A549 (cell line): ENCODE data around the gene BIN1. TPM values are rescaled to one million over a fixed set of nuclear protein-coding genes. Genes with fewer than 3 reads are reported as not detected.

Experiments
- ATAC-seq, 2 experiments: fragments of 200-7000 bp in 1 of 2; fragments of >200 bp in 1 of 2; cut with Nextera tagmentation in 1 of 2; cut with Tn5 transposase in 1 of 2; 3 replicates each; pipeline versions ENCODE4 v1.8.0 to v1.9.1; 2018 to 2020; ENCODE audit warnings: mild to moderate bottlenecking in 1 of 2, moderate library complexity in 1 of 2
- CTCF ChIA-PET: fragments of 300-600 bp; sonication (Branson Sonifier 250); formaldehyde crosslinking; extraction: SDS; loops from one replicate; lab custom pipeline; 2021; ENCODE audit warnings: antibody characterized with exemption, inconsistent platforms; lab: Yijun Ruan, JAX
- POLR2A ChIA-PET: fragments of 350-600 bp; formaldehyde crosslinking; extraction: SDS; loops from one replicate; lab custom pipeline; 2021; ENCODE audit warnings: antibody characterized with exemption, inconsistent platforms; lab: Yijun Ruan, JAX
- DNase-seq, 2 experiments: peaks; one replicate each; pipeline versions ENCODE4 v3.0.0 to v3.0.0-alpha.2; 2011 to 2016; ENCODE audit warnings: low read depth in 1 of 2, low spot score in 1 of 2
- FAIRE-seq: peaks from 2 replicates; lab custom pipeline; 2011; peaks lifted over from hg19 to GRCh38; lab: Jason Lieb, UNC
- H3K27ac ChIP-seq, 2 experiments: fragments of >200 bp; sonication (Bioruptor Twin); formaldehyde crosslinking; 3 replicates each; pipeline ENCODE4 v1.5.1; 2016 to 2017
- H3K4me1 ChIP-seq: fragments of >200 bp; sonication (Bioruptor Twin); formaldehyde crosslinking; 3 replicates; pipeline ENCODE4 v1.6.1; 2016
- H3K4me2 ChIP-seq: fragments of >200 bp; sonication (Bioruptor Twin); formaldehyde crosslinking; 3 replicates; pipeline ENCODE4 v1.6.1; 2016
- H3K4me3 ChIP-seq: fragments of >200 bp; sonication (Bioruptor Twin); formaldehyde crosslinking; 3 replicates; pipeline ENCODE4 v1.5.1; 2016
- H3K9me3 ChIP-seq: fragments of >200 bp; sonication (Bioruptor Twin); formaldehyde crosslinking; 3 replicates; pipeline ENCODE4 v1.6.1; 2016
- ATOH8 ChIP-seq: fragments of 250-450 bp; sonication (Bioruptor Pico); IDR thresholded peaks from 2 replicates; pipeline ENCODE4 v1.5.0; 2020; ENCODE audit warnings: low read depth, mild to moderate bottlenecking, moderate library complexity
- CBX2 ChIP-seq: fragments of 200-600 bp; sonication (generic); IDR thresholded peaks from 2 replicates; pipeline ENCODE4 v1.6.1; 2016; ENCODE audit warnings: low read depth, mild to moderate bottlenecking, borderline replicate concordance
- CBX8 ChIP-seq: fragments of 200-600 bp; sonication (generic); IDR thresholded peaks from 2 replicates; pipeline ENCODE4 v1.6.1; 2016
- CHD2 ChIP-seq: fragments of 150-350 bp; IDR thresholded peaks from 2 replicates; pipeline ENCODE4 v1.6.1; 2014; ENCODE audit warnings: low read length; ENCODE audit not compliant: partially characterized antibody
- CHD4 ChIP-seq: fragments of 200-600 bp; sonication (generic); IDR thresholded peaks from 2 replicates; pipeline ENCODE4 v1.6.1; 2016; ENCODE audit warnings: antibody characterized with exemption, mild to moderate bottlenecking, borderline replicate concordance
- EP300 ChIP-seq, 2 experiments: fragments of >200 bp; sonication (Bioruptor Twin); formaldehyde crosslinking; IDR thresholded peaks; 2 replicates in 1 of 2; 3 replicates in 1 of 2; pipeline ENCODE4 v1.6.1; 2016 to 2017
- ESRRA ChIP-seq: fragments of 150-350 bp; IDR thresholded peaks from 2 replicates; pipeline ENCODE4 v1.6.1; 2014; ENCODE audit warnings: mild to moderate bottlenecking, low read length, borderline replicate concordance
- FOXS1 ChIP-seq: fragments of 250-450 bp; sonication (Bioruptor Pico); IDR thresholded peaks from 2 replicates; pipeline ENCODE4 v1.5.0; 2020; ENCODE audit warnings: mild to moderate bottlenecking, moderate library complexity
- HES2 ChIP-seq: fragments of >200 bp; sonication (Bioruptor Twin); formaldehyde crosslinking; IDR thresholded peaks from 2 replicates; pipeline ENCODE4 v1.6.1; 2016
- HEYL ChIP-seq: fragments of 250-450 bp; sonication (Bioruptor Pico); IDR thresholded peaks from 2 replicates; pipeline ENCODE4 v1.8.0; 2021; ENCODE audit warnings: mild to moderate bottlenecking, moderate library complexity
- HOXA7 ChIP-seq: fragments of 250-450 bp; sonication (Bioruptor Pico); IDR thresholded peaks from 2 replicates; pipeline ENCODE4 v1.5.0; 2020; ENCODE audit warnings: mild to moderate bottlenecking, moderate library complexity
- HOXB5 ChIP-seq: fragments of 250-450 bp; sonication (Bioruptor Pico); IDR thresholded peaks from 2 replicates; pipeline ENCODE4 v1.5.0; 2020; ENCODE audit warnings: mild to moderate bottlenecking, moderate library complexity
- JUNB ChIP-seq: fragments of >200 bp; sonication (Bioruptor Twin); formaldehyde crosslinking; IDR thresholded peaks from 2 replicates; pipeline ENCODE4 v1.6.1; 2016
- MAFK ChIP-seq: fragments of 450-650 bp; IDR thresholded peaks from 2 replicates; pipeline ENCODE4 v1.6.1; 2014; ENCODE audit not compliant: partially characterized antibody
- MAZ ChIP-seq: fragments of 150-350 bp; IDR thresholded peaks from 2 replicates; pipeline ENCODE4 v1.6.1; 2014; ENCODE audit warnings: antibody characterized with exemption, low read depth, low read length, borderline replicate concordance
- NFE2L2 ChIP-seq: fragments of 150-350 bp; conservative IDR thresholded peaks from 2 replicates; pipeline ENCODE4 v1.6.1; 2014; ENCODE audit warnings: low read length
- NPAS2 ChIP-seq: fragments of 250-450 bp; sonication (Bioruptor Pico); IDR thresholded peaks from 2 replicates; pipeline ENCODE4 v1.8.0; 2022; ENCODE audit warnings: mild to moderate bottlenecking, moderate library complexity, borderline replicate concordance
- NR3C1 ChIP-seq: fragments of >200 bp; sonication (Bioruptor Twin); formaldehyde crosslinking; IDR thresholded peaks from 3 replicates; pipeline ENCODE4 v1.6.1; 2017
- PHF8 ChIP-seq: fragments of 200-600 bp; sonication (generic); IDR thresholded peaks from 2 replicates; pipeline ENCODE4 v1.6.1; 2016; ENCODE audit warnings: low read depth, mild to moderate bottlenecking, antibody characterized with exemption, moderate library complexity, borderline replicate concordance
- POLR2A ChIP-seq: IDR thresholded peaks from 2 replicates; pipeline ENCODE4 v1.6.1; 2012; ENCODE audit warnings: mild to moderate bottlenecking, low read length
- RAD21 ChIP-seq, 2 experiments: fragments of >200 bp in 1 of 2; sonication (Bioruptor Twin) in 1 of 2; formaldehyde crosslinking in 1 of 2; IDR thresholded peaks in 1 of 2; conservative IDR thresholded peaks in 1 of 2; 2 replicates in 1 of 2; 3 replicates in 1 of 2; pipeline ENCODE4 v1.6.1; 2012 to 2018; ENCODE audit warnings: inconsistent platforms in 1 of 2
- SMC3 ChIP-seq: fragments of >200 bp; sonication (Bioruptor Twin); formaldehyde crosslinking; IDR thresholded peaks from 3 replicates; pipeline ENCODE4 v1.6.1; 2018; ENCODE audit warnings: inconsistent platforms
- TFCP2L1 ChIP-seq: fragments of 250-450 bp; sonication (Bioruptor Pico); IDR thresholded peaks from 2 replicates; pipeline ENCODE4 v1.5.0; 2021; ENCODE audit warnings: mild to moderate bottlenecking
- ZFP36 ChIP-seq: fragments of 450-650 bp; IDR thresholded peaks from 2 replicates; pipeline ENCODE4 v1.6.1; 2014; ENCODE audit warnings: borderline replicate concordance; ENCODE audit not compliant: partially characterized antibody
- WGBS: methylation state at CpG from one replicate; pipeline ENCODE4 v1.1.6; 2017; ENCODE audit errors: missing lambda C conversion rate; 5-methylcytosine and 5-hydroxymethylcytosine counted together
- polyA plus RNA-seq, 4 experiments: library from polyadenylated mRNA; depleted of rRNA in 3 of 4; stranded (reverse); fragments of >200 nt; fragmentation: RNase III in 1 of 4; extraction: RNeasy Plus Mini Kit Qiagen cat#74134 plus additional on column Dnase treatment in 1 of 4; gene quantifications; 2 replicates in 3 of 4; 3 replicates in 1 of 4; pipeline ENCODE4 v1.2.3, GENCODE V29; 2011 to 2017
- TF ChIP-seq, protein P1 (sequence below): fragments of >200 bp; sonication (Bioruptor Twin); formaldehyde crosslinking; IDR thresholded peaks from 3 replicates; pipeline ENCODE4 v1.6.1; 2016
- TF ChIP-seq, protein P2 (sequence below): IDR thresholded peaks from 2 replicates; pipeline ENCODE4 v1.6.1; 2012
- TF ChIP-seq, protein P3 (sequence below): fragments of 250-450 bp; sonication (Bioruptor Pico); IDR thresholded peaks from 2 replicates; pipeline ENCODE4 v1.5.0; 2021; ENCODE audit warnings: mild to moderate bottlenecking, moderate library complexity, borderline replicate concordance

Gene BIN1
- polyA plus RNA-seq, 2 of the 4 experiments (the other 2 are of a cell fraction): 15.5 to 34.1 TPM

- peak; percentile 62 to 70 for DNase-seq
- Histone ChIP-seq H3K4me1 (peaks cover 4% of the 10 kb centered on the region; the same call in 1 of the 3 replicates), H3K27ac (peak overlapping the region; percentile 61 to 79), H3K4me3 (peak overlapping the region; percentile 45), H3K9me3 (no peaks in the 10 kb centered on the region), H3K4me2 (peak overlapping the region; percentile 94)
- peak; percentile 92 to 93 for ATAC-seq
- TF ChIP-seq TFCP2L1: no peak
- no peak for TF ChIP-seq ZFP36
- TF ChIP-seq, protein P1, sequence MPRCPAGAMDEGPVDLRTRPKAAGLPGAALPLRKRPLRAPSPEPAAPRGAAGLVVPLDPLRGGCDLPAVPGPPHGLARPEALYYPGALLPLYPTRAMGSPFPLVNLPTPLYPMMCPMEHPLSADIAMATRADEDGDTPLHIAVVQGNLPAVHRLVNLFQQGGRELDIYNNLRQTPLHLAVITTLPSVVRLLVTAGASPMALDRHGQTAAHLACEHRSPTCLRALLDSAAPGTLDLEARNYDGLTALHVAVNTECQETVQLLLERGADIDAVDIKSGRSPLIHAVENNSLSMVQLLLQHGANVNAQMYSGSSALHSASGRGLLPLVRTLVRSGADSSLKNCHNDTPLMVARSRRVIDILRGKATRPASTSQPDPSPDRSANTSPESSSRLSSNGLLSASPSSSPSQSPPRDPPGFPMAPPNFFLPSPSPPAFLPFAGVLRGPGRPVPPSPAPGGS: no peak
- TF ChIP-seq HOXB5 (CRISPR knock-in tag): no peak
- no peak for TF ChIP-seq HEYL (CRISPR knock-in tag)
- TF ChIP-seq POLR2A: no peak
- TF ChIP-seq HOXA7 (CRISPR knock-in tag): no peak
- no peak for TF ChIP-seq CBX2
- no peak for TF ChIP-seq SMC3
- TF ChIP-seq JUNB: no peak
- TF ChIP-seq, protein P2, sequence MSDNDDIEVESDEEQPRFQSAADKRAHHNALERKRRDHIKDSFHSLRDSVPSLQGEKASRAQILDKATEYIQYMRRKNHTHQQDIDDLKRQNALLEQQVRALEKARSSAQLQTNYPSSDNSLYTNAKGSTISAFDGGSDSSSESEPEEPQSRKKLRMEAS: no peak
- TF ChIP-seq MAZ: no peak
- TF ChIP-seq HES2: no peak
- TF ChIP-seq CHD2: no peak
- no peak for TF ChIP-seq ATOH8 (CRISPR knock-in tag)
- no peak for TF ChIP-seq MAFK
- FAIRE-seq: no peak
- 28% methylated on average over 22 of the region's 29 CpGs for WGBS
- CTCF ChIA-PET: interaction anchor here (0.6 to 2.5 kb wide), 10 partner anchors 9 to 81 kb away, joined by 3 to 13 read pairs (median 3); no protein-coding TSS in a partner anchor
- POLR2A ChIA-PET: no interaction called here
Observed at GRCh38 chr2:127024769-127025358, 82.1 kb downstream of the BIN1 start.

GRCh38 chr2:127023504-127023903, 83.5 kb downstream of the BIN1 start:
- Histone ChIP-seq H3K4me2 (no peak overlapping the region), H3K4me3 (no peak overlapping the region)
- TF ChIP-seq PHF8 (no peak), RAD21 (conservative IDR thresholded peaks at IDR 0.05 in 1 of 2, IDR thresholded peaks at IDR 0.05 in 1 of 2) (no peak), ATOH8 (CRISPR knock-in tag) (no peak), ESRRA (no peak), FOXS1 (no peak), CBX8 (no peak), NR3C1 (no peak), EP300 (IDR thresholded peaks at IDR 0.05) (no peak), NPAS2 (CRISPR knock-in tag) (no peak), NFE2L2 (no peak), POLR2A (no peak), CHD4 (no peak), ZFP36 (no peak)
- TF ChIP-seq, protein P3, sequence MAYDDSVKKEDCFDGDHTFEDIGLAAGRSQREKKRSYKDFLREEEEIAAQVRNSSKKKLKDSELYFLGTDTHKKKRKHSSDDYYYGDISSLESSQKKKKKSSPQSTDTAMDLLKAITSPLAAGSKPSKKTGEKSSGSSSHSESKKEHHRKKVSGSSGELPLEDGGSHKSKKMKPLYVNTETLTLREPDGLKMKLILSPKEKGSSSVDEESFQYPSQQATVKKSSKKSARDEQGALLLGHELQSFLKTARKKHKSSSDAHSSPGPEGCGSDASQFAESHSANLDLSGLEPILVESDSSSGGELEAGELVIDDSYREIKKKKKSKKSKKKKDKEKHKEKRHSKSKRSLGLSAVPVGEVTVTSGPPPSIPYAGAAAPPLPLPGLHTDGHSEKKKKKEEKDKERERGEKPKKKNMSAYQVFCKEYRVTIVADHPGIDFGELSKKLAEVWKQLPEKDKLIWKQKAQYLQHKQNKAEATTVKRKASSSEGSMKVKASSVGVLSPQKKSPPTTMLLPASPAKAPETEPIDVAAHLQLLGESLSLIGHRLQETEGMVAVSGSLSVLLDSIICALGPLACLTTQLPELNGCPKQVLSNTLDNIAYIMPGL (CRISPR knock-in tag): no peak
- TF ChIP-seq, protein P1: no peak
- TF ChIP-seq, protein P2: no peak
- TF ChIP-seq, all 56 proteins: peak for 0
- POLR2A ChIA-PET: no interaction called here
- whole genome bisulfite sequencing: 67% methylated on average over 1 of the region's 1 CpG
- ATAC-seq (no peak), FAIRE-seq (no peak), DNase-seq (no peak)
- H3K27ac ChIP-seq: no peak overlapping the region
- H3K4me1 ChIP-seq: peaks cover 4% of the 10 kb centered on the region; the same call in 1 of the 3 replicates
- no peaks in the 10 kb centered on the region for H3K9me3 ChIP-seq
- CTCF ChIA-PET: interaction anchor here (1.7 kb wide), 1 partner anchor 9 kb away, joined by 5 read pairs; no protein-coding TSS in a partner anchor
